ENCODE measurements around the gene THSD4. TPM values are rescaled to one million over a fixed set of nuclear protein-coding genes. Genes with fewer than 3 reads are reported as not detected.

The THSD4 gene
- total RNA-seq, 6 donors from 2014 or later = 16.8 to 39.7 (median 21.7) TPM

GRCh38 chr15:71698030-71698429 is 582.8 kb downstream of the THSD4 start:
- H3K9me3 ChIP-seq = no peaks in the 10 kb centered on the region
- no peak for TF ChIP-seq EP300 (IDR thresholded peaks at IDR 0.05)
- no peak for TF ChIP-seq POLR2A (IDR thresholded peaks at IDR 0.05)
- no peak for TF ChIP-seq CTCF (IDR thresholded peaks at IDR 0.05)
- no peak for TF ChIP-seq POLR2AphosphoS5 (IDR thresholded peaks at IDR 0.05)
- no peak overlapping the region for H3K4me3 ChIP-seq
- H3K4me1 ChIP-seq = no peaks in the 10 kb centered on the region
- H3K36me3 ChIP-seq = no peaks in the 10 kb centered on the region
- no peak for ATAC-seq (ENCODE audit: low FRiP score in 2 of 2)
- no peak for DNase-seq
- 68 to 78% methylated on average over 3 of the region's 3 CpGs for WGBS, 2 donors
- H3K27me3 ChIP-seq = no peaks in the 10 kb centered on the region
- H3K27ac ChIP-seq = no peak overlapping the region

- H3K9me3 ChIP-seq = no peaks in the 10 kb centered on the region
- no peak for DNase-seq
- 90 to 100% methylated on average over 1 of the region's 1 CpG for WGBS, 2 donors
- ATAC-seq (ENCODE audit: low FRiP score in 2 of 2) = no peak
- no peaks in the 10 kb centered on the region for H3K4me1 ChIP-seq
- H3K36me3 ChIP-seq = no peaks in the 10 kb centered on the region
- H3K27ac ChIP-seq = no peak overlapping the region
- no peaks in the 10 kb centered on the region for H3K27me3 ChIP-seq
- TF ChIP-seq CTCF (IDR thresholded peaks at IDR 0.05) (no peak), POLR2AphosphoS5 (IDR thresholded peaks at IDR 0.05) (no peak), EP300 (IDR thresholded peaks at IDR 0.05) (no peak), POLR2A (IDR thresholded peaks at IDR 0.05) (no peak)
- H3K4me3 ChIP-seq = no peak overlapping the region
These were observed 583.5 kb downstream of the THSD4 start for GRCh38 chr15:71698742-71699141.

DNA sequence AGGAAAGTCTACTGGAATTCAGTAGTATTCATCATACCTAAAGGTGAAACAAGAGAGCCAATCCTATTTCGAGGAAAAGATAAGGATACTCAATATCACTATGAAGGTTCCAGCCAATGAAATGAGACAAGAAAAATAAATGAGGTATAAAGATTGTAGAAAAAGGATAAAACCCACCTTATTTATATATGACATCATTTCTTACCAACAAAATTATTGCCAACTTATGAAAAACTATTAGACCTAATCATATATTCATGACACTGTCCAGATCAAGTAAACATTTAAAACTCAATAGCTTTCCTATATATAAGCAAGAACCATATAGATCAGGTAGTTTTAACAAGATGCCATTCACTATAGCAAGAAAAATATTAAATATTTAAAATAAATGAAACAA is 584.7 kb downstream of the THSD4 start:
- H3K4me3 ChIP-seq = no peak overlapping the region
- WGBS, 2 donors = 92 to 100% methylated on average over 1 of the region's 1 CpG
- H3K27me3 ChIP-seq = no peaks in the 10 kb centered on the region
- no peaks in the 10 kb centered on the region for H3K4me1 ChIP-seq
- no peaks in the 10 kb centered on the region for H3K36me3 ChIP-seq
- no peaks in the 10 kb centered on the region for H3K9me3 ChIP-seq
- no peak for TF ChIP-seq POLR2A (IDR thresholded peaks at IDR 0.05)
- TF ChIP-seq CTCF (IDR thresholded peaks at IDR 0.05) = no peak
- TF ChIP-seq POLR2AphosphoS5 (IDR thresholded peaks at IDR 0.05) = no peak
- no peak for TF ChIP-seq EP300 (IDR thresholded peaks at IDR 0.05)
- DNase-seq = no peak
- no peak for ATAC-seq (ENCODE audit: low FRiP score in 2 of 2)
- H3K27ac ChIP-seq = no peak overlapping the region

DNA sequence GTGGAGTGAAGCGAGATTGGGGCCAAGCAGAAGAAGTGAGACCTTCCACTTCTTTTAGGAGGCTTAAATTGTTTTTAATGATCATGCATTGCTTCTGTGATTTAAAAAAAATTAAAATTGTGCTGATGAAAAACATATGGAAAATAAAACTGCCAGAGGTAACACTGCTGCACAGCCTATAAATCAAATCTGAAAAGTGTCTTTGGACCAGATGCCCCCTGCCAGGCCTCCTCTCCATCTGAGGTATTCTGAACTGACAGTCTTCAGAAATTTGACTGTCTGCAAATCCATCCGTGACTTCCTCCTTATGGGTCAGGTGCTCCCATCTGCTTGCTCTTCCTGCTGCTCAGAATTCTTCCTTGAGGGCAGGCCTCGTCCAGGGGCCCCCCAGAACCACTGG is 586.5 kb downstream of the THSD4 start:
- no peaks in the 10 kb centered on the region for H3K36me3 ChIP-seq
- H3K4me1 ChIP-seq = peaks cover 0 to 1% (median 0%) of the 10 kb centered on the region in 4 donors
- no peak overlapping the region for H3K4me3 ChIP-seq
- H3K27me3 ChIP-seq = no peaks in the 10 kb centered on the region
- no peaks in the 10 kb centered on the region for H3K9me3 ChIP-seq
- DNase-seq = no peak
- TF ChIP-seq CTCF (IDR thresholded peaks at IDR 0.05) = no peak
- no peak for TF ChIP-seq POLR2A (IDR thresholded peaks at IDR 0.05)
- TF ChIP-seq EP300 (IDR thresholded peaks at IDR 0.05) = no peak
- no peak for TF ChIP-seq POLR2AphosphoS5 (IDR thresholded peaks at IDR 0.05)
- 75 to 91% methylated on average over 3 of the region's 3 CpGs for whole genome bisulfite sequencing, 2 donors
- no peak overlapping the region for H3K27ac ChIP-seq
- ATAC-seq (ENCODE audit: low FRiP score in 2 of 2) = no peak

DNA sequence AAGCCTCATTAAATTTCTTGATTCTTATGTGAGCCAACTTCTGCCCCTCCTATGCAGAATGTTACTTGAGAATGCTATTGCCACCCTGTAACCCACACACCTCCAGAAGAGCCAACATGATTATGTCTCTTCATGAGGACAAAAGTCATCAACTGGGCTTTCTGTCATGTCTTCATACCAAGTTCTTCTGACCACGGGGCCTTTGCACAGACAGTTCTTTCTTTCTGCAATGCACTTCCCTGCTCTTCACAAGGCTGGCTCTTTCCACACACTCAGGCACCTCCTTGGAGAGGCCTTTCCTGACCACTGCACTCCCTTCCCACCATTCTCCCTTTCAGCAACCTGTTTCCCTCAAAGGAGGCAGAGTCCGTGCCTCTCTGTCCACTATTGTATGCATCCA is 587.2 kb downstream of the THSD4 start:
- H3K9me3 ChIP-seq = no peaks in the 10 kb centered on the region
- H3K27me3 ChIP-seq = no peaks in the 10 kb centered on the region
- no peaks in the 10 kb centered on the region for H3K36me3 ChIP-seq
- peaks cover 0 to 8% (median 3%) of the 10 kb centered on the region in 4 donors for H3K4me1 ChIP-seq
- no peak for ATAC-seq (ENCODE audit: low FRiP score in 2 of 2)
- no peak overlapping the region for H3K27ac ChIP-seq
- no peak overlapping the region for H3K4me3 ChIP-seq
- no peak for TF ChIP-seq EP300 (IDR thresholded peaks at IDR 0.05)
- TF ChIP-seq CTCF (IDR thresholded peaks at IDR 0.05) = no peak
- TF ChIP-seq POLR2A (IDR thresholded peaks at IDR 0.05) = no peak
- TF ChIP-seq POLR2AphosphoS5 (IDR thresholded peaks at IDR 0.05) = no peak
- no peak for DNase-seq
- WGBS, 2 donors = 94 to 98% methylated on average over 2 of the region's 2 CpGs

Data from upper lobe of left lung (tissue), 6 donors.